Activated CD8-positive, alpha-beta memory T cell treated with anti-CD3 and anti-CD28 coated beads, Interleukin-2, amount 50 U/mL, for 24 hours (primary cell): ENCODE data around the gene MOCS3.

Source experiments
- DNase-seq: peaks from one replicate; pipeline ENCODE4 v3.0.0-alpha.2; 2020; ENCODE audit errors: extremely low read depth

MOCS3 gene

GRCh38 chr20:51011479-51011878 is 52.9 kb downstream of the MOCS3 start:
- DNase-seq, result no peak

DNA sequence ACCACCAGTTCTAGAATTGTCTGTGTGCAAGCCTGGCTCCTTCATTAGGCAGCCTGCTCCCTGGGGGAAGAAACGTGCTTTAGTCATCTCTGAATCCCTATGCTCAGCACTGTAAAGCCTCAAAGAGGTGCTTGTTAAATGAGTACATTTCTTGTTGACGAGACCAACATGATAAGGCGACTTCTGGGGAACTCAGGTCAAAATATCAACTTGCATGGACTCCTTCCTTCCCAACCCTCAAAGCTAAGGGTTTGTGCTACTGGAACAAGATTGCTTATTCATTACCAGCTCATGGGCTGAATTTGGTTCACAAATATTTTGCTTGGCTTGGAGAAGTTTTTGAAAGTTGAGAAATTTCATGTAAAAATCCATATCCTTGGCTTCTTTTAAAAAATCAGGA is 53.7 kb downstream of the MOCS3 start:
- DNase-seq, result no peak
